GM12875 (cell line): Measurements from ENCODE around the gene TRPM5.

Experiments used
- H3K4me3 ChIP-seq: one replicate; pipeline ENCODE4 v1.5.1; 2011; ENCODE audit warnings: low read depth, low read length, control low read depth
- CTCF ChIP-seq: IDR thresholded peaks from 2 replicates; pipeline ENCODE4 v1.5.1; 2011; ENCODE audit warnings: low read depth, mild to moderate bottlenecking, control low read depth, inconsistent platforms, low read length, moderate library complexity, borderline replicate concordance; ENCODE audit not compliant: insufficient read depth

The TRPM5 gene

GRCh38 chr11:2400762-2401435, 43.4 kb downstream of the TRPM5 start:
- peak overlapping the region; percentile 100 for H3K4me3 ChIP-seq
- TF ChIP-seq CTCF, result no peak

GRCh38 chr11:2400069-2400761, 44.1 kb downstream of the TRPM5 start, which contains the start of gene TSSC4:
TSS of gene TSSC4 (plus strand) at chr11:2400750. CDS start at chr11:2402634, 1,884 bp downstream.
- peak within 1 kb of the TSS; percentile 100 for H3K4me3 ChIP-seq
- peak; percentile 98 for TF ChIP-seq CTCF

GRCh38 chr11:2399488-2400068, 44.7 kb downstream of the TRPM5 start:
- TF ChIP-seq CTCF, result no peak
- H3K4me3 ChIP-seq, result peak overlapping the region; percentile 82

- TF ChIP-seq CTCF, result no peak
- H3K4me3 ChIP-seq, result no peak overlapping the region
These were observed 45.5 kb downstream of the TRPM5 start for GRCh38 chr11:2398664-2399355.

GRCh38 chr11:2397005-2397404, 47.3 kb downstream of the TRPM5 start:
- no peak overlapping the region for H3K4me3 ChIP-seq
- TF ChIP-seq CTCF, result no peak

GRCh38 chr11:2396471-2396870, 47.8 kb downstream of the TRPM5 start:
- H3K4me3 ChIP-seq, result no peak overlapping the region
- no peak for TF ChIP-seq CTCF

- no peak for TF ChIP-seq CTCF
- H3K4me3 ChIP-seq, result no peak overlapping the region
These were observed 48.5 kb downstream of the TRPM5 start for GRCh38 chr11:2395856-2396255.
